Measurements from ENCODE around the gene RNF141.

The RNF141 gene

DNA sequence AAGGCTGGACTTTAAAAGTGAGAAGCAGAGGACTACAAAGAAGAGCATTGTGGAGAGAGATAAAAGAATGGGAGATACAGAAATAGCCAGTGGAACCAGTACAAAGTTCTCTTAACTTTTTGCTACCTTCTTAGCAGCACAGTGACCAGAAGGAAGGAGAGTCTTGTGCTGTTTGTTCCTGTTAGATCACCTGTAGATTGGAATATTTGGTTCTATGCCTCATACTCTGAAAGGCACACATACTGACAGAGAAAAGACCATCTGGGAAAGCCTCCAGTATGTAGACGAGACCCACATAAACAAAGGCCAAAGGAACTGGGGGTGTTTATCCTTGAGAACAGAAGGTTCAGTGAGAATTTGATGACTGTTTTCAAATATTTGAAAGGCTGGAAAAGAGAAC, 18.7 kb downstream of the RNF141 start:
- DNase-seq, result no peak

GRCh38 chr11:10520562-10520961, 20.4 kb downstream of the RNF141 start:
- DNase-seq, result no peak

DNA sequence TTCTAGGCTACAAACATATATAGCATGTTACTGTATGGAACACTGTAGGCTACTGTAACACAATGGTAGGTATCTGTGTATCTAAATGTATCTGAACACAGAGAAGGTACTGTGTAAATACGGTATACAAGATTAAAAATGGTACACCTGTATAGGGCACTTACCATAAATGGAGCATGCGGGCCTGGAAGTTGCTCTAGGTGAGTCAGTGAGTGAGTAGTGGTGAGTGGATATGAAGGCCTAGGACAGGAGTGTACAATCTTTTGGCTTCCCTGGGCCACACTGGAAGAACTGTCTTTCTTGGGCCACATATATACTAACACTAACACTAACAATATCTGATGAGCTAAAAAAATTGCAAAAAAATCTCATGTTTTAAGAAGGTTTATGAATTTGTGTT, 21.4 kb downstream of the RNF141 start:
- no peak for DNase-seq

DNA sequence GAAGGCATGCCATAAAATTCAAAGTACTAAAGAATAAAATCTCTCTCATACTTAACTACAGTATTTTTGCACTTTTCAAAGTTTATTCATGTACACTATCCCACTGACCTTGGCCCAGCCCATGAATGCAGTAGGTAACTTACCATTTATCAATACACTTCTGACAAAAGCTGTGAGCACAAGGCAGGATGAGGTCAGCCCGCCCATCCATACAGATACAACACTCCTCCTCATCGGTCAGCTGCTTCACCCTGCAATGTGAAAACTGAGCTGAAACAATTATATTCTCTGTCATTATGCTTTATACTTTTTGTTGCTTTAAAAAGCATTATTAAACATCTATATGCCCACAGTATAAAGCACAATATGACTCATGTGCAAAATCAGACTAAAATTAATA, 22.1 kb downstream of the RNF141 start:
- DNase-seq, result no peak

DNA sequence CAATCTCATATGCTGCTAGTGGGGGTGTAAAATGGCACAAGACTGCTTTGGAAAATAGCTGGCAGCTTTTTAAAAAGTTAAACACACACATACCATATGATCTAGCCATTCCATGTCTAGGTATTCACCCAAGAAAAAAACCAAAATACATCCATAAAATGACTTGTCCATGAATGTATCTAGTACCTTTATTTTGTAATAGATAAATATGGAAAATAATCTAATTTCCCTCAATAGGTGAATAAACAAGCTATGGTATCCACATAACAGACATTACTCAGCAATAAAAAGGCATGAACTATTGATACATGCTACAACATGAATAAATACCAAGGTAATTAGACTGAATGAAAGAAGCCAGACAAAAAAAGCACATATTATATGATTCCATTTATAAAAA, 22.9 kb downstream of the RNF141 start:
- no peak for DNase-seq

- DNase-seq, result no peak
These were observed 25.6 kb downstream of the RNF141 start for GRCh38 chr11:10515418-10515817.

DNA sequence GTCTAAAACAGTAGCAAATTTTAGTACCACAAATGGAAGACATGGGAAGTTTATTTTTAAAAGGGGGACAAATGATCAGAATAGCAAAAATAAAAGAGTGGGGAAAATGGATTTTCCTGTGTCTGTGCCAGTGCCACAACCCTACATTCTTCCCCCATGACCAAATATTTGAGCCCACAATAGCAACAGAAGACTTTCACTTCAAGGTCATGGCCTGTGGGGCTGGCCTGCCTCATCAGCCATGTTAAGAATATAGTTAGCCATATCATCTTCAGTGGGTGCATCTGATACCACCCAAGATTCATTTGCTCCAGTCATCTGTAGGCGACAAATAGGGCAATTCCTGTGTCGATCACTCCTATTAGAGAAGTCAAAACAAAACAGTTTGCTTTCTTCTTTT, 26.3 kb downstream of the RNF141 start:
- peak; percentile 12 for DNase-seq

GRCh38 chr11:10514202-10514601, 26.8 kb downstream of the RNF141 start:
- DNase-seq, result peak; percentile 11

- DNase-seq, result no peak
These were observed 29.8 kb downstream of the RNF141 start for GRCh38 chr11:10511181-10511621.

GRCh38 chr11:10506008-10506370, 35.0 kb downstream of the RNF141 start:
- DNase-seq, result no peak

DNA sequence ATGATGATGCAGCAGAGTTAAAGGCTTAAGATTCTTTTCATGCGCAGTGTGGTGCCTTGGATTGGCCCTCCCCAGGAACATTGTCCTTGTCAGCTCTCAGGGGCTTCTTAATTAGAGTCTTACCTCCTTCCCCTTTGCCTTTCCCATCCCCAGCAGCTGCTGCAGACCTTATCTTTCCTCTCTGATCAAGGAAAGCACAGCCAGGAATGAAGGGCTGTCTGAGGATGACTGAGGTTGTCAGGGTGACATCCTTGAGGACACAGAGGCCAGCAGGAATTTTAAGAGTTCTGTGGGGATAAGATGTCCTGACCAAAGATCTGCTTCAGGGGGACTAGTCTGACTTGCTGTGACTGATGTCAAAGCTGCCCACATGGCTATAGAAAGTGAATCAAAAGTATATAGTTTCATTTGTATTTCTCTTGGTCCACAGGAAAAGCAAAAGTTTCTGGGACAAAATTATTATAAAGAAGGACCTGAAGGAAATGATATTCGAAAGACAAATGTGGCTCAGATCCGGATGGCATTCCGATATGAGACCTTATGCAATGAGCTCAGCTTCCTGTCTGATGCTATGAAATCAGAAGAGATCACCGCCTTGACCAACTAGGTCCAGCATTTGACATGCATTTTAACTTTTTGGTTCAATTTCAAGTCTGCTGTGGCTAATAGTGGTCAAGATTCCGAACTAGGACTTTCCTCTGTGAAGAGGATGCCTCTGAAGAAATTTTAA, 35.5 kb downstream of the RNF141 start:
- no peak for DNase-seq

- DNase-seq, result no peak
These were observed 36.5 kb downstream of the RNF141 start for GRCh38 chr11:10504490-10504889.

DNA sequence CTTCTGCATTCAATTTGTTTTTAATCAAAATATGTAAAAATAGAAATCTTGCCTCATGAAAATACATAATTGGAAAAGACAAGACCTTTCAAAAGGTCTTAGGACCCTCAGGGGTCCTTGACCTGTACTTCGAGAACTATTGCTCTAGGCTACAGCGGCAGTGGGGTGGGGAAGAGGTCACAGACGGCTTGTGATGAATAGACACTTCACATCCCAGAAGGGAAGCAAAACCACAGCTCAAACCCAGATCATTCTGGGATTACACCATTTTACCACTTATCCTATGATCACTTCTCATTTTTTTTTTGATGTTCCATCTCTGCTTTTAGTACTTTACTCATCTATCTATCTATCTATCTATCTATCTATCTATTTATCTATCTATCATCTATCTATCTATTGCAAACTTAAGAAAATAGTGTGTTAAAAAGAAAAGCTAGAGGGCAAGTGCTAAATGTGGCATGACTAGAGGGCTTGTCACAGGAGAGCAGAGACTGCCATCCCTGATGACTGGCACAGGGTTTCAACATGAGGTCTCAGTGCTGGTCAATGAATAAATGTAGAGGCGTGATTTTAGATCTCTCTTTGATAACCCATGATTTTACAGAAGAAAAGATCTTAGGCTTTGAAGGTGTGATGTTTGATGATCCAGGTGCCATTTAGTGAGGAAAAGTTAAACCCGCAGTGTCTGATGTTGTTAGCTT, 37.1 kb downstream of the RNF141 start:
- no peak for DNase-seq

DNA sequence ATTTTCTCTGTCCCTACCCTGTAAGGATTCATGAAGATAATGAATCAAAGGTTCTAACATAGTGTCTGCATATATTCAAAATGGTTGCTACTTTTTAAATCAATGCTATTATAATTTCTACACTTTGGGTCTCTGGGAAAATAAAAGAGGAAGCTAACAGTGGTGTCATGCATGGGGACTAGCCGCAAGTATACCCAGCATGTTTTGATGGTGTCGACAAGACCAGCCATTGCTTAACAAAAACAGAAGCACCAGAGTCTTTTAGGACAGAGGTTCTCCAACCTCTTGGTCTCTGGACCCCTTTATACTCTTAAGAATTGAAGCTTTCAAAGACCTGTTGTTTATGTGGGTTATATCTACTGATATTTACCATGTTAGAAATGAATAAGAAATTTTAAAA, 37.8 kb downstream of the RNF141 start:
- DNase-seq, result no peak

DNA sequence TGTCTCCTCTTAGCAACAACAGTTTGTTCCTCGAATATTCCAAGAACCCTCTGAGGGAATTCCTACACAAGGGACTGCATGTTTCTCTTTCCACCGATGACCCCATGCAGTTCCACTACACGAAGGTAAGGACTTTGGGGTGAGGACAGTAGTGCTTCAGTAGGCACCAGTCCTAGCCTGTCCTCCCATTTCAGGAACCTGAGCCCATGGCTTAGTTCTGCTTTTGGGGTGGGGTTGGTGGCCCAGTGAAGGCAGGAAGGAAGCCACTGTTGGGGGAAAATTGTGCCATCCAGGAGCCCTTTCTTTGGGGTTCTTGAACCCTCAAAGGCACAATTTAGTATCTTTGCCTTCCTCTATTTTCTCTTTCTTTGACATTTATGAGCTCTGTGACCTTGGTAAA, 38.2 kb downstream of the RNF141 start:
- DNase-seq, result no peak

- no peak for DNase-seq
These were observed 38.8 kb downstream of the RNF141 start for GRCh38 chr11:10502065-10502680.

- no peak for DNase-seq
These were observed 40.0 kb downstream of the RNF141 start for GRCh38 chr11:10500757-10501684.

DNA sequence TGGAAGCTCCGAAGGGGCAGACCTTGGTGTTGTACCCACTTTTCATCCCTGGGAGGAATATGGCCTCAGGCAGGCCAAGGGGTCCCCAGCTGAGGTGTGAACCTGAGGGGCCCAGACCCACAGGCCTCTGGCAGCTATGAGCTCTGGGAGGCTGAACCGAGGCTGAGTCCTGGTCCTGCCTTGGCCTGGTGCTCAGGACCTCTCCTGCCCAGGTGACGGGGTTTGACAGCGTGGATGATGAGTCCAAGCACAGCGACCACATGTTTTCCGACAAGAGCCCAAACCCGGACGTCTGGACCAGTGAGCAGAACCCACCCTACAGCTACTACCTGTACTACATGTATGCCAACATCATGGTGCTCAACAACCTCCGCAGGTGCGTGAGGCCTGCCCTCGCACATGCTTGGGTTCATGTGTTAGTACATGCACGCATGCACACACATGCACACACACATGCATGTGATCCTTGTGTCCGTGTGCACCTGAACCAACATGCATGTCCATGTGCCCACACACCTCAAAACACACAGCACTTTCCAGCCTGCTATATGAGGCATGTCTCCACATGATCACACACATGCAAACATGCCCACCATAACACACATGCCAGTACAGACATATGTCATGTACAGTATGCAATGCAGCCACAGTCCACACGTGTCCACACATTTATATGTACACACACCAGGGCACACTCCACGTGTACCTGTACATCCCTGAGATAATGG, 40.9 kb downstream of the RNF141 start:
- no peak for DNase-seq

DNA sequence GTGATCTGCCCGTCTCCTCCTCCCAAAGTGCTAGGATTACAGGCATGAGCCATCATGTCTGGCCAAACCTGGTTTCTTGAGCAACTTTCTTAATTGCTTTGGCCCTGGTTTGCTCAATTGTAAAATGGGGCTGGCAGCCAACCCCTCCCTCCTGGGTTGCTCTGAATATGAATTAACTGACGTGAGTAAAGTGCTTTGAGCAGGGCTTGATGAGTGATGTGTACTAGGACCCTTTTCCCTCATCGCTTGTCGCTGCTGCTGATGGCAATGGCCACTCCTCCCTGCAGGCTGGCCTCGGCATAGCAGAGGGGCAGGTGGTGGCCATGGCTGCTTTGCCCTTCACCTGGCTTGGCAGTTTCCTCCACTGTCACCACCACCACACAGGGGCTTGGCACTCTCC, 41.5 kb downstream of the RNF141 start:
- DNase-seq, result no peak

- no peak for DNase-seq
These were observed 42.3 kb downstream of the RNF141 start for GRCh38 chr11:10498426-10499250.

DNA sequence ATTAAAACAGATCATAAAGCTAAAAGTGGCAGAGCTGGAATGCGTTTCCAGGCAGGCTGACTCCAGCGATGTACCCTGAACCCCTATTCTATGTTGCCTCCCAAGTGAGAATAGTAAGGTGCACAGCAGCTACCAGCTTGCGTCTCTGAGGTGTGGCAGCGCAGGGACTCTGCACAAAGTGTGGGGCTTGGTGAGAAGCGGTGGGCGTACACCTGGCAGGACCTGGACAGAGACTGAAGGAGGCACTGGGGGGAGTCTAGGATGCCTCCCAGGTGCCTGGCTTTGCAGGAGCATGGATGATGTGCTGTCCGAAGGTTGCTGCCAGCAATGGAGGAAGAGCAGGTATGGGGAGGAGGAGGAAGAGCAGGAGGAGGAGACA, 43.0 kb downstream of the RNF141 start:
- DNase-seq, result no peak

Data from fibroblast of upper back skin (primary cell).